Osteoblast (primary cell): ENCODE results near the gene CAMTA1. TPM values are rescaled to one million over a fixed set of nuclear protein-coding genes. Genes with fewer than 3 reads are reported as not detected.

Source experiments
- DNase-seq: peaks from one replicate; pipeline ENCODE4 v3.0.0; 2011; ENCODE audit warnings: low spot score, mixed read lengths; ENCODE audit not compliant: insufficient read length; ENCODE audit errors: missing footprints
- H2AFZ ChIP-seq: 2 replicates; pipeline ENCODE4 v1.6.0; 2011; ENCODE audit warnings: mild to moderate bottlenecking, low read length
- H3K27ac ChIP-seq: 2 replicates; pipeline ENCODE4 v1.5.1; 2011; ENCODE audit warnings: mild to moderate bottlenecking, low read depth, low read length, moderate library complexity
- H3K27me3 ChIP-seq: 2 replicates; pipeline ENCODE4 v1.6.0; 2012; ENCODE audit warnings: mild to moderate bottlenecking, control low read depth, inconsistent platforms, low read length, moderate library complexity; ENCODE audit not compliant: insufficient read depth
- H3K36me3 ChIP-seq: 2 replicates; pipeline ENCODE4 v1.5.1; 2011; ENCODE audit warnings: mild to moderate bottlenecking, low read length, control low read depth, moderate library complexity; ENCODE audit not compliant: insufficient read depth
- H3K4me1 ChIP-seq: 2 replicates; pipeline ENCODE4 v1.5.1; 2011; ENCODE audit warnings: mild to moderate bottlenecking, low read length, control low read depth, moderate library complexity; ENCODE audit not compliant: insufficient read depth
- H3K4me2 ChIP-seq: 2 replicates; pipeline ENCODE4 v1.6.0; 2011; ENCODE audit warnings: mild to moderate bottlenecking, low read length; ENCODE audit not compliant: insufficient read depth
- H3K4me3 ChIP-seq: fragments of 200-600 bp; sonication (generic); 3 replicates; pipeline ENCODE4 v1.5.1; 2012; ENCODE audit warnings: mild to moderate bottlenecking, low read length, inconsistent platforms; ENCODE audit not compliant: insufficient read depth
- H3K79me2 ChIP-seq: 2 replicates; pipeline ENCODE4 v1.6.0; 2012; ENCODE audit warnings: mild to moderate bottlenecking, low read length, control low read depth, inconsistent platforms; ENCODE audit not compliant: insufficient read depth
- H3K9me3 ChIP-seq: 2 replicates; pipeline ENCODE4 v1.5.1; 2011; ENCODE audit warnings: low read depth, low read length, control low read depth
- H4K20me1 ChIP-seq: 2 replicates; pipeline ENCODE4 v1.6.0; 2012; ENCODE audit warnings: mild to moderate bottlenecking, low read length, control low read depth; ENCODE audit not compliant: insufficient read depth
- CTCF ChIP-seq: IDR thresholded peaks from 2 replicates; pipeline ENCODE4 v1.5.1; 2011; ENCODE audit warnings: mild to moderate bottlenecking, low read depth, low read length, moderate library complexity; ENCODE audit errors: extremely low read depth
- total RNA-seq: library from RNA; depleted of rRNA; stranded (reverse); fragments of >200 nt; gene quantifications from 2 replicates; pipeline ENCODE4 v1.2.3, GENCODE V29; 2012

Gene CAMTA1
- total RNA-seq, 1 donor, result 47.4 TPM

GRCh38 chr1:7448986-7449385, 663.7 kb downstream of the CAMTA1 start:
- no peaks in the 10 kb centered on the region for H3K27me3 ChIP-seq
- H3K4me2 ChIP-seq, result no peak overlapping the region
- no peak overlapping the region for H3K27ac ChIP-seq
- DNase-seq, result no peak
- H3K9me3 ChIP-seq, result no peaks in the 10 kb centered on the region
- H2AFZ ChIP-seq, result no peak overlapping the region
- H3K4me3 ChIP-seq, result no peak overlapping the region
- H3K4me1 ChIP-seq, result no peaks in the 10 kb centered on the region
- H4K20me1 ChIP-seq, result no peaks in the 10 kb centered on the region
- no peak for TF ChIP-seq CTCF
- H3K79me2 ChIP-seq, result no peaks in the 10 kb centered on the region
- H3K36me3 ChIP-seq, result no peaks in the 10 kb centered on the region

- H2AFZ ChIP-seq, result no peak overlapping the region
- H3K36me3 ChIP-seq, result no peaks in the 10 kb centered on the region
- no peak for DNase-seq
- TF ChIP-seq CTCF, result no peak
- no peaks in the 10 kb centered on the region for H4K20me1 ChIP-seq
- H3K4me3 ChIP-seq, result no peak overlapping the region
- no peaks in the 10 kb centered on the region for H3K27me3 ChIP-seq
- H3K4me1 ChIP-seq, result peaks cover 4% of the 10 kb centered on the region
- H3K9me3 ChIP-seq, result no peaks in the 10 kb centered on the region
- H3K27ac ChIP-seq, result no peak overlapping the region
- H3K4me2 ChIP-seq, result no peak overlapping the region
- no peaks in the 10 kb centered on the region for H3K79me2 ChIP-seq
Observed at GRCh38 chr1:7449750-7450149, 664.5 kb downstream of the CAMTA1 start.

GRCh38 chr1:7450838-7451237, 665.6 kb downstream of the CAMTA1 start:
- no peaks in the 10 kb centered on the region for H3K36me3 ChIP-seq
- H3K27me3 ChIP-seq, result no peaks in the 10 kb centered on the region
- no peaks in the 10 kb centered on the region for H4K20me1 ChIP-seq
- no peak overlapping the region for H2AFZ ChIP-seq
- no peaks in the 10 kb centered on the region for H3K79me2 ChIP-seq
- H3K9me3 ChIP-seq, result no peaks in the 10 kb centered on the region
- H3K27ac ChIP-seq, result no peak overlapping the region
- H3K4me1 ChIP-seq, result peaks cover 11% of the 10 kb centered on the region
- TF ChIP-seq CTCF, result no peak
- DNase-seq, result no peak
- H3K4me2 ChIP-seq, result no peak overlapping the region
- no peak overlapping the region for H3K4me3 ChIP-seq

- Histone ChIP-seq H3K79me2 (no peaks in the 10 kb centered on the region), H3K27ac (no peak overlapping the region), H3K9me3 (no peaks in the 10 kb centered on the region), H4K20me1 (no peaks in the 10 kb centered on the region), H3K4me3 (no peak overlapping the region), H3K36me3 (no peaks in the 10 kb centered on the region), H2AFZ (no peak overlapping the region), H3K27me3 (no peaks in the 10 kb centered on the region), H3K4me1 (peaks cover 11% of the 10 kb centered on the region), H3K4me2 (no peak overlapping the region)
- DNase-seq, result no peak
- no peak for TF ChIP-seq CTCF
Observed at GRCh38 chr1:7453038-7453437, 667.8 kb downstream of the CAMTA1 start.
